Uterus (tissue), 4 donors: ENCODE measurements around the gene TUB. TPM values are rescaled to one million over a fixed set of nuclear protein-coding genes. Genes with fewer than 3 reads are reported as not detected.

Experiments used
- DNase-seq, 2 donors: peaks; one replicate each; pipeline ENCODE4 v3.0.0-alpha.2; 2019 to 2020
- H3K27ac ChIP-seq, 2 donors: fragments of 200-600 bp; sonication (generic); 1 replicate in 1 of 2; 2 replicates in 1 of 2; pipeline ENCODE4 v1.5.1; 2016 to 2018
- H3K27me3 ChIP-seq, 2 donors: fragments of 200-600 bp; sonication (generic); one replicate each; pipeline ENCODE4 v1.5.1; 2018 to 2019; ENCODE audit warnings: control low read depth in 1 of 2
- H3K36me3 ChIP-seq, 2 donors: fragments of 200-600 bp; sonication (generic); one replicate each; pipeline ENCODE4 v1.5.1; 2019; ENCODE audit warnings: control low read depth in 1 of 2
- H3K4me1 ChIP-seq, 2 donors: fragments of 200-600 bp; sonication (generic); one replicate each; pipeline ENCODE4 v1.5.1; 2018 to 2019; ENCODE audit warnings: control low read depth in 1 of 2
- H3K4me3 ChIP-seq, 2 donors: fragments of 200-600 bp; sonication (generic); 1 replicate in 1 of 2; 2 replicates in 1 of 2; pipeline ENCODE4 v1.5.1; 2018 to 2019; ENCODE audit warnings: mild to moderate bottlenecking in 1 of 2
- H3K9me3 ChIP-seq, 2 donors: fragments of 200-600 bp; sonication (generic); one replicate each; pipeline ENCODE4 v1.5.1; 2019; ENCODE audit warnings: control low read depth in 1 of 2
- CTCF ChIP-seq, 4 experiments: fragments of 200-600 bp in 2 of 4; fragments of 450-650 bp in 2 of 4; sonication (generic) in 2 of 4; IDR thresholded peaks; one replicate each; pipeline ENCODE4 v1.5.1; 2016 to 2019; ENCODE audit warnings: antibody characterized with exemption in 4 of 4, mild to moderate bottlenecking in 2 of 4, moderate library complexity in 1 of 4
- POLR2A ChIP-seq, 2 donors: fragments of 450-650 bp; IDR thresholded peaks; one replicate each; pipeline ENCODE4 v1.6.1; 2016; ENCODE audit warnings: antibody characterized with exemption in 2 of 2, mild to moderate bottlenecking in 1 of 2, moderate library complexity in 1 of 2
- intact Hi-C: fragments of 100-400 bp; cut with DNase I; formaldehyde crosslinking; loops from one replicate; pipeline ENCODE4 v1.15.1; 2023; ENCODE audit warnings: low total_unique reads
- total RNA-seq, 4 donors: library from RNA; depleted of rRNA in 3 of 4; stranded (reverse); fragments of >200 nt in 3 of 4; gene quantifications; one replicate each; pipeline versions ENCODE4 v1.1.0 to v1.2.4, GENCODE V29; 2014 to 2023
- donor health status: DM: yes; HTN: yes; CAD: no.

The TUB gene
- total RNA-seq, 4 donors from 2014 or later: 12.6 to 57.4 (median 37.8) TPM

GRCh38 chr11:8066036-8066910 lies 14.7 kb upstream of the TUB start:
- Histone ChIP-seq H3K36me3 (no peaks in the 10 kb centered on the region), H3K4me1 (peaks cover 0 to 19% of the 10 kb centered on the region in 2 donors), H3K9me3 (no peaks in the 10 kb centered on the region), H3K27ac (peak overlapping the region; percentile 81 to 84), H3K4me3 (no peak overlapping the region), H3K27me3 (no peaks in the 10 kb centered on the region)
- TF ChIP-seq CTCF (IDR thresholded peaks at IDR 0.05) (no peak), POLR2A (IDR thresholded peaks at IDR 0.05) (no peak)
- intact Hi-C loops: no loop called here
- peak in 1 of 2 donors; percentile 19 for DNase-seq

GRCh38 chr11:8066911-8067455 lies 14.0 kb upstream of the TUB start:
- H3K36me3 ChIP-seq: no peaks in the 10 kb centered on the region
- H3K27ac ChIP-seq: peak overlapping the region; percentile 81 to 84

GRCh38 chr11:8067567-8067928 lies 13.5 kb upstream of the TUB start:
- no peak for TF ChIP-seq CTCF (IDR thresholded peaks at IDR 0.05)
- no peak for TF ChIP-seq POLR2A (IDR thresholded peaks at IDR 0.05)
- H3K9me3 ChIP-seq: no peaks in the 10 kb centered on the region
- no peak overlapping the region for H3K4me3 ChIP-seq
- peak overlapping the region; percentile 81 to 84 for H3K27ac ChIP-seq
- intact Hi-C loops: no loop called here
- DNase-seq: peak in 1 of 2 donors; percentile 14
- H3K36me3 ChIP-seq: no peaks in the 10 kb centered on the region
- no peaks in the 10 kb centered on the region for H3K27me3 ChIP-seq
- H3K4me1 ChIP-seq: peaks cover 0 to 10% of the 10 kb centered on the region in 2 donors

More at GRCh38 chr11:8066911-8067455, 14.0 kb upstream of the TUB start:
- Histone ChIP-seq H3K9me3 (no peaks in the 10 kb centered on the region), H3K27me3 (no peaks in the 10 kb centered on the region), H3K4me1 (peaks cover 0 to 13% of the 10 kb centered on the region in 2 donors), H3K4me3 (no peak overlapping the region)
- intact Hi-C loops: no loop called here
- TF ChIP-seq POLR2A (IDR thresholded peaks at IDR 0.05) (no peak), CTCF (IDR thresholded peaks at IDR 0.05) (no peak)
- DNase-seq: peak; percentile 53 to 58

- Histone ChIP-seq H3K9me3 (no peaks in the 10 kb centered on the region), H3K36me3 (no peaks in the 10 kb centered on the region), H3K27me3 (no peaks in the 10 kb centered on the region), H3K27ac (peak overlapping the region; percentile 81 to 84), H3K4me3 (no peak overlapping the region), H3K4me1 (peaks cover 0 to 10% of the 10 kb centered on the region in 2 donors)
- peak in 1 of 2 donors; percentile 43 for DNase-seq
- no peak for TF ChIP-seq POLR2A (IDR thresholded peaks at IDR 0.05)
- TF ChIP-seq CTCF (IDR thresholded peaks at IDR 0.05): no peak
- intact Hi-C loops: no loop called here
Measured at GRCh38 chr11:8067929-8068575, 13.0 kb upstream of the TUB start.
